Measurements from ENCODE around the gene ESF1.

GRCh38 chr20:13678944-13679343, 105.8 kb downstream of the ESF1 start:
- TF ChIP-seq CTCF (IDR thresholded peaks at IDR 0.05) (no peak), POLR2A (IDR thresholded peaks at IDR 0.05) (no peak)
